Ovary (tissue), 9 donors: ENCODE data around the gene PLEKHH2. TPM values are rescaled to one million over a fixed set of nuclear protein-coding genes. Genes with fewer than 3 reads are reported as not detected.
A peak's percentile ranks its signal among the peaks of the same experiment; 100 is the strongest.

Source experiments
- DNase-seq, 5 donors: peaks; one replicate each; pipeline ENCODE4 v3.0.0-alpha.2; 2019 to 2020
- H3K27ac ChIP-seq, 2 donors: fragments of 200-600 bp; one replicate each; pipeline versions ENCODE4 v1.5.1 to v1.8.0; 2019 to 2022
- H3K27me3 ChIP-seq: fragments of 200-600 bp; one replicate; pipeline ENCODE4 v1.8.0; 2022
- H3K36me3 ChIP-seq: fragments of 200-600 bp; sonication (generic); one replicate; pipeline ENCODE4 v1.5.1; 2019
- H3K4me1 ChIP-seq: one replicate; pipeline ENCODE4 v1.8.1; 2013; ENCODE audit warnings: mild to moderate bottlenecking, moderate library complexity; ENCODE audit not compliant: insufficient read depth
- H3K4me3 ChIP-seq: fragments of 200-600 bp; sonication (generic); one replicate; pipeline ENCODE4 v1.5.1; 2017
- H3K9me3 ChIP-seq, 2 donors: fragments of 200-600 bp in 1 of 2; sonication (generic) in 1 of 2; one replicate each; pipeline versions ENCODE4 v1.5.1 to v1.8.1; 2013 to 2019; ENCODE audit warnings: mild to moderate bottlenecking in 1 of 2, moderate library complexity in 1 of 2
- EP300 ChIP-seq: sonication (generic); formaldehyde crosslinking; IDR thresholded peaks from one replicate; pipeline ENCODE4 v1.6.1; 2017; ENCODE audit warnings: antibody characterized with exemption
- POLR2A ChIP-seq: fragments of 450-650 bp; IDR thresholded peaks from one replicate; pipeline ENCODE4 v1.6.1; 2017; ENCODE audit warnings: antibody characterized with exemption, mild to moderate bottlenecking, moderate library complexity
- WGBS, 3 donors: extraction: QIAGEN DNeasy Blood & Tissue Kit in 1 of 3; methylation state at CpG; one replicate each; pipeline versions ENCODE4 v1.1.5 to v1.1.7; 2013 to 2017; 5-methylcytosine and 5-hydroxymethylcytosine counted together
- intact Hi-C, 4 donors: fragments of 100-400 bp; cut with DNase I; formaldehyde crosslinking; loops; one replicate each; pipeline versions ENCODE4 v1.11.0 to v1.15.1; 2022 to 2023
- polyA plus RNA-seq, 2 donors: library from polyadenylated mRNA; stranded (reverse); fragments of 200-250 nt in 1 of 2; fragments of 350-450 nt in 1 of 2; fragmentation: Illumina TruSeq in 1 of 2; extraction: RNeasy Lipid Tissue Mini Kit (QIAGEN cat#74804) in 1 of 2; gene quantifications; one replicate each; pipeline ENCODE4 v1.2.3, GENCODE V29; 2013 to 2014
- total RNA-seq, 7 donors: library from RNA; depleted of rRNA in 2 of 7; stranded (reverse); fragments of >200 nt in 2 of 7; fragmentation: NEBNext Ultra II Directional in 3 of 7; extraction: Animal tissue kit (Norgen Biotek cat#: 25700) in 3 of 7; gene quantifications; one replicate each; pipeline versions ENCODE4 v1.1.0 to v1.2.4, GENCODE V29; 2016 to 2023
- TF ChIP-seq, protein P1 (sequence below), 3 donors: fragments of 450-650 bp in 2 of 3; fragments of 200-600 bp in 1 of 3; IDR thresholded peaks; one replicate each; pipeline versions ENCODE4 v1.5.1 to v1.8.0; 2016 to 2022; ENCODE audit warnings: antibody characterized with exemption in 3 of 3, mild to moderate bottlenecking in 1 of 3
- donor health status: DM: no; HTN: no; CAD: no; lungs with moderate emphysema.
- donor health status: DM: no; HTN: no; CAD: no.
- donor health status: Bipolar disorder and iron deficiency.
- donor health status: DM: yes; HTN: yes; CAD: no.
- donor health status: DM: no; HTN: no; CAD: no.
- donor health status: DM: yes; HTN: yes; CAD: no.

Gene PLEKHH2
- total and polyA plus RNA-seq, 9 donors, result 15.8 to 66.5 (median 37.2) TPM

DNA sequence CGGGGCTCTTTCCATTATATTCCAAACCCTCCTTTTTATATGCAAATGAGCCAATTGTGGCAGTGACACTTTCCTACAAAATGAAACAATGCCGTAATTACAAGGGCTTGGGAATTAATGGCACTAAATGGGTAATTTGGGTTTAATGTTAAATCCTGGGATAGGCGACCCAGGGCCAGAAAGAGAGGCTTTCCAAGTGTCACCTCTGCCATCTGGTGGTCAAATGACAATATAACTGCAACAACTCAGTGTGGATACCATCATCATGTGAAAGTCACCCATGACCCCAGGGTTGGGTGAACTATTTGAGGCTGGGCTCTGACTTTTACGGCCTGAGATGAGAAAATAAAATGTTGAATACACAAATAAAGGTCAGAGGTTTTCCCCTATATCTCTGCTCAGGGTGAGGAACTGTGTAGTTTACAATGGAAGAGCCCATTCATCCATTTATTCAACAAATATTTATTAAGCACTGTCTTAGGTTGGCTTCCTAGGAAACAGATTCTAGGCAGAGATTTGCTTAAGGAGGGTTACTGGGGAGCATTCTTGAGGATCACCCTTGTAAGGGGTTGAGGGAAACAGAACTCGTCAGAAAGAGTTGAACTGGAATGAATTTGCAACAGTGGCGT lies 27.7 kb upstream of the PLEKHH2 start:
- Histone ChIP-seq H3K36me3 (no peaks in the 10 kb centered on the region), H3K9me3 (no peaks in the 10 kb centered on the region), H3K27ac (no peak overlapping the region), H3K4me3 (no peak overlapping the region), H3K4me1 (peaks cover 2% of the 10 kb centered on the region), H3K27me3 (no peaks in the 10 kb centered on the region)
- intact Hi-C loops, result no loop called here
- DNase-seq, result peak in 1 of 5 donors; percentile 48
- 56 to 66% (median 65%) methylated on average over 6 of the region's 6 CpGs for WGBS, 3 donors
- TF ChIP-seq EP300, result no peak
- TF ChIP-seq, protein P1, sequence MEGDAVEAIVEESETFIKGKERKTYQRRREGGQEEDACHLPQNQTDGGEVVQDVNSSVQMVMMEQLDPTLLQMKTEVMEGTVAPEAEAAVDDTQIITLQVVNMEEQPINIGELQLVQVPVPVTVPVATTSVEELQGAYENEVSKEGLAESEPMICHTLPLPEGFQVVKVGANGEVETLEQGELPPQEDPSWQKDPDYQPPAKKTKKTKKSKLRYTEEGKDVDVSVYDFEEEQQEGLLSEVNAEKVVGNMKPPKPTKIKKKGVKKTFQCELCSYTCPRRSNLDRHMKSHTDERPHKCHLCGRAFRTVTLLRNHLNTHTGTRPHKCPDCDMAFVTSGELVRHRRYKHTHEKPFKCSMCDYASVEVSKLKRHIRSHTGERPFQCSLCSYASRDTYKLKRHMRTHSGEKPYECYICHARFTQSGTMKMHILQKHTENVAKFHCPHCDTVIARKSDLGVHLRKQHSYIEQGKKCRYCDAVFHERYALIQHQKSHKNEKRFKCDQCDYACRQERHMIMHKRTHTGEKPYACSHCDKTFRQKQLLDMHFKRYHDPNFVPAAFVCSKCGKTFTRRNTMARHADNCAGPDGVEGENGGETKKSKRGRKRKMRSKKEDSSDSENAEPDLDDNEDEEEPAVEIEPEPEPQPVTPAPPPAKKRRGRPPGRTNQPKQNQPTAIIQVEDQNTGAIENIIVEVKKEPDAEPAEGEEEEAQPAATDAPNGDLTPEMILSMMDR (IDR thresholded peaks at IDR 0.05), result peak; percentile 27 to 42 (median 42)
- no peak for TF ChIP-seq POLR2A

- Histone ChIP-seq H3K27ac (no peak overlapping the region), H3K4me3 (no peak overlapping the region), H3K4me1 (peaks cover 2% of the 10 kb centered on the region), H3K36me3 (no peaks in the 10 kb centered on the region), H3K27me3 (no peaks in the 10 kb centered on the region), H3K9me3 (no peaks in the 10 kb centered on the region)
- no peak for DNase-seq
- TF ChIP-seq, protein P1 (IDR thresholded peaks at IDR 0.05), result no peak
- TF ChIP-seq POLR2A (no peak), EP300 (no peak)
- 91 to 93% (median 91%) methylated on average over 4 of the region's 4 CpGs for WGBS, 3 donors
- intact Hi-C loops, result loop anchor here in 2 of 4 donors (10.0 kb wide), 2 partner anchors 264 to 314 kb away; no protein-coding TSS in a partner anchor
These were observed 26.7 kb upstream of the PLEKHH2 start for GRCh38 chr2:43610361-43610760.

DNA sequence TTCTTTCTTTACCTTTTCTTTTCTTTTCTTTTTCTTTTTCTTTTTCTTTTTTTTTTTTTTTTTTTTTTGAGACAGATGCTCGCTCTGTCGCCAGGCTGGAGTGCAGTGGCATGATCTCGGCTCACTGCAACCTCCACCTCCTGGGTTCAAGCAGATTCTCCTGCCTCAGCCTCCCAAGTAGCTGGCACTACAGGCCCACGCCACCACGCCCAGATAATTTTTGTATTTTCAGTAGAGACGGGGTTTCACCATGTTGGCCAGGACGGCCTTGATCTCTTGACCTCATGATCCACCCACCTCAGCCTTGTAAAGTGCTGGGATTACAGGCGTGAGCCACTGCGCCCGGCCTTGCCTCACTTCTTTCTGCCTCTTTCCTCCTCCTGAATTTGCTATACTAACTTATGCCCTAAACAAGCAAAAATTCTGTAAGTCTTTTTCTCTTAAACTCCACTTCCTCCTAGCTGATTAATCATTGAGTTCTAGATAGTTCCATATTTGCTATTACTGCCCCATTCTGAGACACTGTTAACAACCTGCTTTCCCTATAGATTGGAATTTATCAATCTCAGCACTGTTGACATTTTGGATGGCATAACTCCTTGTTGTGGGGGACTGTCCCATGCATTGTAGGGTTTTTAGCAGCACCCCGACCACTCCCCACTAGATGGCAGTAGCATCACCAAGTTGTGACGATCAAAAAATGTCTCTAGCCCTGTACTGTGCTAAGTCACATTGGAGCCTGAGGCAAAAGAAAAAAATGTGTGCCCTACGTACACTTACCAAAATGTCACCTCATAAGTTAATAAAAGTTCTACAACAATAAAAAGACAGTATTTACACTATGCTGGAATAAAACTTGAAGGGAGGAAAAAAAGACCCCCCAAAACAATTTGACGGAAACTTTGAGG lies 24.8 kb upstream of the PLEKHH2 start:
- H3K4me1 ChIP-seq, result peaks cover 2% of the 10 kb centered on the region
- no peaks in the 10 kb centered on the region for H3K36me3 ChIP-seq
- peak; percentile 68 to 84 (median 76) for DNase-seq
- no peak overlapping the region for H3K27ac ChIP-seq
- intact Hi-C loops, result loop anchor here in 2 of 4 donors (10.0 kb wide), 2 partner anchors 263 to 313 kb away; no protein-coding TSS in a partner anchor
- TF ChIP-seq EP300 (no peak), POLR2A (no peak)
- TF ChIP-seq, protein P1 (IDR thresholded peaks at IDR 0.05), result peak in 2 of 3 donors; percentile 60 to 84
- no peak overlapping the region for H3K4me3 ChIP-seq
- WGBS, 3 donors, result 42 to 47% (median 42%) methylated on average over 14 of the region's 14 CpGs
- no peaks in the 10 kb centered on the region for H3K9me3 ChIP-seq
- H3K27me3 ChIP-seq, result no peaks in the 10 kb centered on the region

GRCh38 chr2:43612944-43613343 lies 24.1 kb upstream of the PLEKHH2 start:
- no peaks in the 10 kb centered on the region for H3K9me3 ChIP-seq
- 63 to 67% (median 63%) methylated on average over 7 of the region's 7 CpGs for WGBS, 3 donors
- no peak overlapping the region for H3K27ac ChIP-seq
- peaks cover 2% of the 10 kb centered on the region for H3K4me1 ChIP-seq
- H3K4me3 ChIP-seq, result no peak overlapping the region
- intact Hi-C loops, result loop anchor here in 2 of 4 donors (10.0 kb wide), 2 partner anchors 262 to 312 kb away; no protein-coding TSS in a partner anchor
- H3K36me3 ChIP-seq, result no peaks in the 10 kb centered on the region
- no peak for DNase-seq
- TF ChIP-seq, protein P1 (IDR thresholded peaks at IDR 0.05), result no peak
- no peak for TF ChIP-seq POLR2A
- no peak for TF ChIP-seq EP300
- no peaks in the 10 kb centered on the region for H3K27me3 ChIP-seq
